ENCODE results near the gene GABRR3.

Gene GABRR3

GRCh38 chr3:98038286-98038685 lies 3.2 kb upstream of the GABRR3 start:
- peaks cover 12% of the 10 kb centered on the region for H3K9me3 Mint-ChIP-seq
- H3K36me3 Mint-ChIP-seq (ENCODE audit: low read depth) = no peaks in the 10 kb centered on the region

GRCh38 chr3:98034486-98034885 lies 629 bp downstream of the GABRR3 start:
- H3K4me1 Mint-ChIP-seq = no peaks in the 10 kb centered on the region
- no peak overlapping the region for H3K4me3 Mint-ChIP-seq

More at GRCh38 chr3:98038286-98038685, 3.2 kb upstream of the GABRR3 start:
- TF ChIP-seq CTCF (IDR thresholded peaks at IDR 0.05; ENCODE audit: unreplicated experiment in 3 of 3) = no peak
- H3K4me1 Mint-ChIP-seq = no peaks in the 10 kb centered on the region
- H3K27ac Mint-ChIP-seq = no peak overlapping the region
- H3K27me3 Mint-ChIP-seq (ENCODE audit: low read depth) = peaks cover 14% of the 10 kb centered on the region
- H3K4me3 Mint-ChIP-seq = no peak overlapping the region

GRCh38 chr3:98034036-98034435 lies 1.1 kb downstream of the GABRR3 start:
- Mint-ChIP-seq H3K4me3 (no peak overlapping the region), H3K36me3 (ENCODE audit: low read depth) (no peaks in the 10 kb centered on the region)

More at GRCh38 chr3:98034486-98034885, 629 bp downstream of the GABRR3 start:
- H3K27me3 Mint-ChIP-seq (ENCODE audit: low read depth) = peaks cover 16% of the 10 kb centered on the region
- no peaks in the 10 kb centered on the region for H3K36me3 Mint-ChIP-seq (ENCODE audit: low read depth)
- H3K9me3 Mint-ChIP-seq = no peaks in the 10 kb centered on the region
- H3K27ac Mint-ChIP-seq = no peak overlapping the region
- no peak for TF ChIP-seq CTCF (IDR thresholded peaks at IDR 0.05; ENCODE audit: unreplicated experiment in 3 of 3)

GRCh38 chr3:98032904-98033303 lies 2.2 kb downstream of the GABRR3 start:
- H3K36me3 Mint-ChIP-seq (ENCODE audit: low read depth) = no peaks in the 10 kb centered on the region
- no peak for TF ChIP-seq CTCF (IDR thresholded peaks at IDR 0.05; ENCODE audit: unreplicated experiment in 3 of 3)
- peaks cover 19% of the 10 kb centered on the region for H3K27me3 Mint-ChIP-seq (ENCODE audit: low read depth)
- no peaks in the 10 kb centered on the region for H3K4me1 Mint-ChIP-seq
- H3K27ac Mint-ChIP-seq = peak overlapping the region in 1 of 3 experiments; percentile 22
- no peaks in the 10 kb centered on the region for H3K9me3 Mint-ChIP-seq
- no peak overlapping the region for H3K4me3 Mint-ChIP-seq

More at GRCh38 chr3:98034036-98034435, 1.1 kb downstream of the GABRR3 start:
- no peak for TF ChIP-seq CTCF (IDR thresholded peaks at IDR 0.05; ENCODE audit: unreplicated experiment in 3 of 3)
- no peaks in the 10 kb centered on the region for H3K4me1 Mint-ChIP-seq
- H3K27me3 Mint-ChIP-seq (ENCODE audit: low read depth) = peaks cover 16% of the 10 kb centered on the region
- H3K9me3 Mint-ChIP-seq = no peaks in the 10 kb centered on the region
- H3K27ac Mint-ChIP-seq = no peak overlapping the region

- H3K9me3 Mint-ChIP-seq = no peaks in the 10 kb centered on the region
- H3K4me1 Mint-ChIP-seq = no peaks in the 10 kb centered on the region
- no peak for TF ChIP-seq CTCF (IDR thresholded peaks at IDR 0.05; ENCODE audit: unreplicated experiment in 3 of 3)
- H3K27ac Mint-ChIP-seq = no peak overlapping the region
- no peak overlapping the region for H3K4me3 Mint-ChIP-seq
- peaks cover 17% of the 10 kb centered on the region for H3K27me3 Mint-ChIP-seq (ENCODE audit: low read depth)
- no peaks in the 10 kb centered on the region for H3K36me3 Mint-ChIP-seq (ENCODE audit: low read depth)
These were observed 2.9 kb downstream of the GABRR3 start for GRCh38 chr3:98032265-98032664.

- Mint-ChIP-seq H3K4me1 (no peaks in the 10 kb centered on the region), H3K4me3 (no peak overlapping the region), H3K27ac (no peak overlapping the region), H3K27me3 (ENCODE audit: low read depth) (peaks cover 14% of the 10 kb centered on the region), H3K36me3 (ENCODE audit: low read depth) (no peaks in the 10 kb centered on the region), H3K9me3 (no peaks in the 10 kb centered on the region)
- no peak for TF ChIP-seq CTCF (IDR thresholded peaks at IDR 0.05; ENCODE audit: unreplicated experiment in 3 of 3)
These were observed 6.0 kb downstream of the GABRR3 start for GRCh38 chr3:98029083-98029482.

Measured in nephron (organoid).